ENCODE data around the gene ROBO2. TPM values are rescaled to one million over a fixed set of nuclear protein-coding genes. Genes with fewer than 3 reads are reported as not detected.

The ROBO2 gene
- total RNA-seq, 2 donors from 2014 or later: 0.74 to 0.88 TPM

- no peaks in the 10 kb centered on the region for H3K27me3 ChIP-seq
- intact Hi-C loops (cut with DNase I): no loop called here
Measured at GRCh38 chr3:77362936-77363335, 323.0 kb downstream of the ROBO2 start.

GRCh38 chr3:77365152-77365551 lies 325.3 kb downstream of the ROBO2 start:
- TF ChIP-seq CTCF (IDR thresholded peaks at IDR 0.05): no peak
- H3K27ac ChIP-seq: no peak overlapping the region
- H3K4me3 ChIP-seq: no peak overlapping the region
- no peak overlapping the region for H3K9ac ChIP-seq (ENCODE audit: low read depth in 2 of 2, low read length in 2 of 2)
- no peaks in the 10 kb centered on the region for H3K36me3 ChIP-seq
- intact Hi-C loops (cut with DNase I): no loop called here
- no peak for DNase-seq
- no peaks in the 10 kb centered on the region for H3K9me3 ChIP-seq
- no peaks in the 10 kb centered on the region for H3K27me3 ChIP-seq
- H3K4me1 ChIP-seq: no peaks in the 10 kb centered on the region

More at GRCh38 chr3:77362936-77363335, 323.0 kb downstream of the ROBO2 start:
- Histone ChIP-seq H3K4me3 (no peak overlapping the region), H3K9ac (ENCODE audit: low read depth in 2 of 2, low read length in 2 of 2) (no peak overlapping the region), H3K36me3 (no peaks in the 10 kb centered on the region), H3K9me3 (no peaks in the 10 kb centered on the region), H3K27ac (no peak overlapping the region), H3K4me1 (no peaks in the 10 kb centered on the region)
- DNase-seq: no peak
- no peak for TF ChIP-seq CTCF (IDR thresholded peaks at IDR 0.05)

- intact Hi-C loops (cut with DNase I): no loop called here
- TF ChIP-seq CTCF (IDR thresholded peaks at IDR 0.05): no peak
- Histone ChIP-seq H3K36me3 (no peaks in the 10 kb centered on the region), H3K27ac (no peak overlapping the region), H3K4me3 (no peak overlapping the region), H3K4me1 (no peaks in the 10 kb centered on the region), H3K27me3 (no peaks in the 10 kb centered on the region), H3K9ac (ENCODE audit: low read depth in 2 of 2, low read length in 2 of 2) (no peak overlapping the region), H3K9me3 (no peaks in the 10 kb centered on the region)
- no peak for DNase-seq
Measured at GRCh38 chr3:77370413-77370812, 330.5 kb downstream of the ROBO2 start.

- DNase-seq: no peak
- no peaks in the 10 kb centered on the region for H3K27me3 ChIP-seq
- TF ChIP-seq CTCF (IDR thresholded peaks at IDR 0.05): no peak
- no peak overlapping the region for H3K27ac ChIP-seq
- H3K9ac ChIP-seq (ENCODE audit: low read depth in 2 of 2, low read length in 2 of 2): no peak overlapping the region
- intact Hi-C loops (cut with DNase I): no loop called here
- H3K4me3 ChIP-seq: no peak overlapping the region
- no peaks in the 10 kb centered on the region for H3K9me3 ChIP-seq
- H3K4me1 ChIP-seq: no peaks in the 10 kb centered on the region
- no peaks in the 10 kb centered on the region for H3K36me3 ChIP-seq
Measured at GRCh38 chr3:77372018-77372417, 332.1 kb downstream of the ROBO2 start.

- H3K27me3 ChIP-seq: no peaks in the 10 kb centered on the region
- no peak for DNase-seq
- no peak for TF ChIP-seq CTCF (IDR thresholded peaks at IDR 0.05)
- H3K27ac ChIP-seq: no peak overlapping the region
- no peak overlapping the region for H3K4me3 ChIP-seq
- no peaks in the 10 kb centered on the region for H3K9me3 ChIP-seq
- intact Hi-C loops (cut with DNase I): no loop called here
- H3K9ac ChIP-seq (ENCODE audit: low read depth in 2 of 2, low read length in 2 of 2): no peak overlapping the region
- no peaks in the 10 kb centered on the region for H3K4me1 ChIP-seq
- H3K36me3 ChIP-seq: no peaks in the 10 kb centered on the region
Measured at GRCh38 chr3:77372634-77373346, 332.9 kb downstream of the ROBO2 start.
